ENCODE measurements around the gene POLR3G. TPM values are rescaled to one million over a fixed set of nuclear protein-coding genes. Genes with fewer than 3 reads are reported as not detected.

Gene POLR3G
- total and polyA plus RNA-seq, 10 donors: 0.93 to 4.3 (median 2.2) TPM

GRCh38 chr5:90557871-90558270 is 83.2 kb downstream of the POLR3G start:
- Histone ChIP-seq H3K9me3 (no peaks in the 10 kb centered on the region), H3K27me3 (replicated peaks in 1 of 7) (peaks cover 0 to 73% (median 50%) of the 10 kb centered on the region in 7 donors), H3K4me3 (peak overlapping the region in 1 of 8 donors; percentile 65), H3K4me1 (peaks cover 9 to 20% (median 14%) of the 10 kb centered on the region in 6 donors), H3K27ac (no peak overlapping the region), H3K36me3 (no peaks in the 10 kb centered on the region)
- DNase-seq: no peak
- TF ChIP-seq POLR2AphosphoS5 (IDR thresholded peaks at IDR 0.05) (no peak), CTCF (IDR thresholded peaks at IDR 0.05 in 8 of 11, conservative IDR thresholded peaks at IDR 0.05 in 3 of 11) (no peak), POLR2A (IDR thresholded peaks at IDR 0.05) (no peak)
- WGBS, 5 donors: 14 to 25% (median 18%) methylated on average over 3 of the region's 3 CpGs
- intact Hi-C loops (cut with DNase I; ENCODE audit: low total_unique reads): no loop called here

- peak; percentile 65 for DNase-seq
- intact Hi-C loops (cut with DNase I; ENCODE audit: low total_unique reads): no loop called here
- Histone ChIP-seq H3K4me1 (peaks cover 9 to 20% (median 14%) of the 10 kb centered on the region in 6 donors), H3K27me3 (replicated peaks in 1 of 7) (peaks cover 0 to 72% (median 50%) of the 10 kb centered on the region in 7 donors), H3K27ac (no peak within 1 kb of the TSS), H3K9me3 (no peaks in the 10 kb centered on the region), H3K36me3 (no peaks in the 10 kb centered on the region), H3K4me3 (peak within 1 kb of the TSS in 7 of 8 donors; percentile 16 to 65 (median 31))
- TF ChIP-seq POLR2A (IDR thresholded peaks at IDR 0.05) (no peak), CTCF (IDR thresholded peaks at IDR 0.05 in 8 of 11, conservative IDR thresholded peaks at IDR 0.05 in 3 of 11) (no peak), POLR2AphosphoS5 (IDR thresholded peaks at IDR 0.05) (peak in 1 of 3 donors; percentile 19)
- 1 to 2% (median 1%) methylated on average over 51 to 60 of the region's 60 CpGs for WGBS, 5 donors
These were observed 83.9 kb downstream of the POLR3G start, which contains the start of gene ADGRV1 for GRCh38 chr5:90558344-90559192. Gene ADGRV1 (plus strand): TSS chr5:90558797. CDS start chr5:90558896, 99 bp downstream.

GRCh38 chr5:90560771-90561170 is 86.1 kb downstream of the POLR3G start:
- H3K4me1 ChIP-seq: peaks cover 9 to 20% (median 14%) of the 10 kb centered on the region in 6 donors
- no peak overlapping the region for H3K4me3 ChIP-seq
- no peaks in the 10 kb centered on the region for H3K36me3 ChIP-seq
- intact Hi-C loops (cut with DNase I; ENCODE audit: low total_unique reads): no loop called here
- TF ChIP-seq POLR2A (IDR thresholded peaks at IDR 0.05) (no peak), POLR2AphosphoS5 (IDR thresholded peaks at IDR 0.05) (no peak), CTCF (IDR thresholded peaks at IDR 0.05 in 8 of 11, conservative IDR thresholded peaks at IDR 0.05 in 3 of 11) (no peak)
- no peak overlapping the region for H3K27ac ChIP-seq
- H3K27me3 ChIP-seq (replicated peaks in 1 of 7): peaks cover 0 to 73% (median 50%) of the 10 kb centered on the region in 7 donors
- DNase-seq: no peak
- H3K9me3 ChIP-seq: no peaks in the 10 kb centered on the region
- 66 to 75% (median 71%) methylated on average over 2 of the region's 2 CpGs for WGBS, 5 donors

GRCh38 chr5:90561766-90562165 is 87.1 kb downstream of the POLR3G start:
- no peak overlapping the region for H3K27ac ChIP-seq

More at GRCh38 chr5:90561766-90562165, 87.1 kb downstream of the POLR3G start:
- DNase-seq: no peak
- intact Hi-C loops (cut with DNase I; ENCODE audit: low total_unique reads): no loop called here
- Histone ChIP-seq H3K4me1 (peaks cover 9 to 20% (median 14%) of the 10 kb centered on the region in 6 donors), H3K4me3 (no peak overlapping the region), H3K27me3 (replicated peaks in 1 of 7) (peaks cover 0 to 65% (median 49%) of the 10 kb centered on the region in 7 donors), H3K36me3 (no peaks in the 10 kb centered on the region), H3K9me3 (no peaks in the 10 kb centered on the region)
- 54 to 62% (median 57%) methylated on average over 1 of the region's 1 CpG for WGBS, 5 donors
- TF ChIP-seq POLR2AphosphoS5 (IDR thresholded peaks at IDR 0.05) (no peak), POLR2A (IDR thresholded peaks at IDR 0.05) (no peak), CTCF (IDR thresholded peaks at IDR 0.05 in 8 of 11, conservative IDR thresholded peaks at IDR 0.05 in 3 of 11) (no peak)

All from spleen (tissue), 11 donors.